BJ (cell line): ENCODE measurements around the gene SCAMP1. TPM values are rescaled to one million over a fixed set of nuclear protein-coding genes. Genes with fewer than 3 reads are reported as not detected.
A peak's percentile ranks its signal among the peaks of the same experiment; 100 is the strongest.

ENCODE experiments used
- CTCF ChIA-PET: fragments of 350-600 bp; formaldehyde crosslinking; extraction: SDS; loops from one replicate; lab custom pipeline; 2021; ENCODE audit warnings: antibody characterized with exemption, inconsistent platforms; lab: Yijun Ruan, JAX
- POLR2A ChIA-PET: fragments of 300-600 bp; sonication (Branson Sonifier 250); formaldehyde crosslinking; extraction: SDS; loops from one replicate; lab custom pipeline; 2021; ENCODE audit warnings: antibody characterized with exemption; lab: Charles Lee
- DNase-seq: peaks from one replicate; pipeline ENCODE4 v3.0.0-alpha.2; 2011; ENCODE audit warnings: low read depth
- H3K27me3 ChIP-seq: 2 replicates; pipeline ENCODE4 v1.6.0; 2011; ENCODE audit warnings: low read length; ENCODE audit not compliant: control insufficient read depth, insufficient read depth
- H3K36me3 ChIP-seq: 2 replicates; pipeline ENCODE4 v1.5.1; 2011; ENCODE audit warnings: low read length; ENCODE audit not compliant: control insufficient read depth, insufficient read depth
- H3K4me3 ChIP-seq: 2 replicates; pipeline ENCODE4 v1.5.1; 2011; ENCODE audit warnings: low read depth, mild to moderate bottlenecking, control low read depth, low read length
- CTCF ChIP-seq: IDR thresholded peaks from 2 replicates; pipeline ENCODE4 v1.5.1; 2011; ENCODE audit warnings: low read depth, mild to moderate bottlenecking, control low read depth, inconsistent platforms, low read length, moderate library complexity; ENCODE audit not compliant: insufficient read depth
- polyA minus RNA-seq: library from RNA; depleted of rRNA, polyadenylated mRNA; stranded (reverse); fragments of >200 nt; gene quantifications from 2 replicates; pipeline ENCODE4 v1.2.3, GENCODE V29; 2011; rRNA and poly(A)+ RNA removed
- polyA plus RNA-seq: library from polyadenylated mRNA; depleted of rRNA; stranded (reverse); fragments of >200 nt; gene quantifications from 2 replicates; pipeline ENCODE4 v1.2.3, GENCODE V29; 2011; rRNA removed

Gene SCAMP1
- polyA plus RNA-seq = 26.6 and 48.2 TPM in 2 replicates
- 23.8 and 25.9 TPM in 2 replicates for polyA minus RNA-seq

GRCh38 chr5:78359831-78360673 is at the start of gene SCAMP1:
Gene SCAMP1 (plus strand): TSS chr5:78360617. CDS start chr5:78360672, 55 bp downstream.
- ChIA-PET CTCF (interaction anchor here (0.6 to 1.2 kb wide), 5 partner anchors 11 to 111 kb away, joined by 3 read pairs; no protein-coding TSS in a partner anchor), POLR2A (interaction anchor here (0.8 kb wide), 1 partner anchor 65 kb away, joined by 4 read pairs; the partner anchor contains the start of gene AP3B1)
- H3K4me3 ChIP-seq = peak within 1 kb of the TSS; percentile 96
- H3K27me3 ChIP-seq = no peaks in the 10 kb centered on the region
- TF ChIP-seq CTCF = no peak
- DNase-seq = peak; percentile 51
- H3K36me3 ChIP-seq = peaks cover 1% of the 10 kb centered on the region; the same call in 1 of the 2 replicates

- no peak for DNase-seq
- POLR2A ChIA-PET = no interaction called here
- peaks cover 2% of the 10 kb centered on the region for H3K27me3 ChIP-seq
- no peak for TF ChIP-seq CTCF
- CTCF ChIA-PET = interaction anchor here (0.6 to 1.3 kb wide), 3 partner anchors 17 to 1449 kb away, joined by 3 to 4 read pairs (median 4); no protein-coding TSS in a partner anchor
- no peaks in the 10 kb centered on the region for H3K36me3 ChIP-seq
- no peak overlapping the region for H3K4me3 ChIP-seq
These were observed 42.9 kb upstream of the SCAMP1 start for GRCh38 chr5:78317515-78317914.

GRCh38 chr5:78318337-78318736 is 42.1 kb upstream of the SCAMP1 start:
- POLR2A ChIA-PET = no interaction called here
- no peaks in the 10 kb centered on the region for H3K36me3 ChIP-seq
- peaks cover 2% of the 10 kb centered on the region for H3K27me3 ChIP-seq
- no peak for TF ChIP-seq CTCF
- H3K4me3 ChIP-seq = no peak overlapping the region
- no peak for DNase-seq
- CTCF ChIA-PET = no interaction called here

GRCh38 chr5:78320401-78320800 is 40.0 kb upstream of the SCAMP1 start:
- peak; percentile 62 for TF ChIP-seq CTCF
- ChIA-PET CTCF (interaction anchor here (0.6 to 1.4 kb wide), 7 partner anchors 14 to 809 kb away, joined by 3 to 6 read pairs (median 3); no protein-coding TSS in a partner anchor), POLR2A (no interaction called here)
- no peaks in the 10 kb centered on the region for H3K27me3 ChIP-seq
- DNase-seq = no peak
- no peaks in the 10 kb centered on the region for H3K36me3 ChIP-seq
- H3K4me3 ChIP-seq = no peak overlapping the region

GRCh38 chr5:78323241-78323640 is 37.2 kb upstream of the SCAMP1 start:
- Histone ChIP-seq H3K27me3 (0 out of 2 replicates have a peak, but pooled peaks cover 1% of the 10 kb centered on the region), H3K4me3 (no peak overlapping the region), H3K36me3 (no peaks in the 10 kb centered on the region)
- ChIA-PET CTCF (interaction anchor here (1.1 kb wide), 1 partner anchor 12 kb away, joined by 4 read pairs; no protein-coding TSS in a partner anchor), POLR2A (no interaction called here)
- DNase-seq = no peak
- no peak for TF ChIP-seq CTCF
